SK-N-SH (cell line): ENCODE results near the gene TMIGD2.

Experiments
- EP300 ChIP-seq, 2 experiments: IDR thresholded peaks; 2 replicates each; pipeline versions ENCODE4 v1.4.0 to v1.6.1; 2012; ENCODE audit warnings: borderline replicate concordance in 1 of 2, low read depth in 1 of 2, low read length in 1 of 2
- EZH2phosphoT487 ChIP-seq: fragments of 200-600 bp; sonication (generic); IDR thresholded peaks from 2 replicates; pipeline ENCODE4 v1.6.1; 2017; ENCODE audit warnings: low read depth, mixed run types, mild to moderate bottlenecking, antibody characterized with exemption, moderate library complexity, borderline replicate concordance
- MXI1 ChIP-seq: IDR thresholded peaks from 2 replicates; pipeline ENCODE4 v1.6.1; 2012; ENCODE audit warnings: mild to moderate bottlenecking, low read depth, low read length, improper control_type of control experiment
- RCOR1 ChIP-seq: fragments of 150-350 bp; IDR thresholded peaks from 2 replicates; pipeline ENCODE4 v1.6.1; 2017; ENCODE audit warnings: antibody characterized with exemption, low read length
- RFX5 ChIP-seq: IDR thresholded peaks from 2 replicates; pipeline ENCODE4 v1.6.1; 2012; ENCODE audit warnings: mild to moderate bottlenecking, improper control_type of control experiment, low read length
- SIN3A ChIP-seq: IDR thresholded peaks from 2 replicates; pipeline ENCODE4 v1.6.1; 2012; ENCODE audit warnings: low read depth, mild to moderate bottlenecking, low read length, moderate library complexity, borderline replicate concordance
- TF ChIP-seq, protein P1 (sequence below): fragments of 200-600 bp; sonication (generic); IDR thresholded peaks from 2 replicates; pipeline ENCODE4 v1.6.1; 2017; ENCODE audit warnings: antibody characterized with exemption, mild to moderate bottlenecking, moderate library complexity
- TF ChIP-seq, protein P2 (sequence below): IDR thresholded peaks from 2 replicates; pipeline ENCODE4 v1.4.0; 2012; ENCODE audit warnings: low read depth

DNA sequence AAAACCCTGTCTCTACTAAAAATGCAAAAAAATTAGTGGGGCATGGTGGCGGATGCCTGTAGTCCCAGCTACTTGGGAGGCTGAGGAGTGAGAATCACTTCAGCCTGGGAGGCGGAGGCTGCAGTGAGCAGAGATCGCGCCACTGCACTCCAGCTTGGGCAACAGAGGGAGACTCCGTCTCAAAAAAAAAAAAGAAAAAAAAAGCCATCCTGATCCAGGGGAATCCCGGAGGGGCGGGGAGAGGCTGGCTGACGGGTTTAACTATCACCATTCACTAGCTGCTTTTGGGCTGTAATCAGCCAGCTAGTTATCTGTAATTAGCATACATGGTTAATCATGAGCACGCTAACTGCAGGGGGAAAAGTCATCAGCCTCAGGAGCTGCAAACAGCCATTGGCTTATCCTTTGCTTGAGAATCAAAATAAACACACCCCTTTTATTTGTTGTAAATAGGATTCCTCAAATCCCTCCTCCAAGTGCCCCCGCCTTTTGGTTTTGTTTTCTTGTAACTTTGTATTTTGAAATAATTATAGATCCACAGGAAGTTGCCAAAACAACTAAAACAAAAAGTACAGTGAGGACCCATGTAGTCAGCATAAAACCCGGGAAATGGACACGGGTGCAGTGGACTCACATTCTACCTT is 11.8 kb upstream of the TMIGD2 start:
- TF ChIP-seq MXI1 (no peak), RFX5 (no peak), SIN3A (no peak), EZH2phosphoT487 (no peak), RCOR1 (no peak), EP300 (IDR thresholded peaks at IDR 0.05; ENCODE audit: borderline replicate concordance in 1 of 2, low read depth in 1 of 2, low read length in 1 of 2) (no peak)
- TF ChIP-seq, protein P1, sequence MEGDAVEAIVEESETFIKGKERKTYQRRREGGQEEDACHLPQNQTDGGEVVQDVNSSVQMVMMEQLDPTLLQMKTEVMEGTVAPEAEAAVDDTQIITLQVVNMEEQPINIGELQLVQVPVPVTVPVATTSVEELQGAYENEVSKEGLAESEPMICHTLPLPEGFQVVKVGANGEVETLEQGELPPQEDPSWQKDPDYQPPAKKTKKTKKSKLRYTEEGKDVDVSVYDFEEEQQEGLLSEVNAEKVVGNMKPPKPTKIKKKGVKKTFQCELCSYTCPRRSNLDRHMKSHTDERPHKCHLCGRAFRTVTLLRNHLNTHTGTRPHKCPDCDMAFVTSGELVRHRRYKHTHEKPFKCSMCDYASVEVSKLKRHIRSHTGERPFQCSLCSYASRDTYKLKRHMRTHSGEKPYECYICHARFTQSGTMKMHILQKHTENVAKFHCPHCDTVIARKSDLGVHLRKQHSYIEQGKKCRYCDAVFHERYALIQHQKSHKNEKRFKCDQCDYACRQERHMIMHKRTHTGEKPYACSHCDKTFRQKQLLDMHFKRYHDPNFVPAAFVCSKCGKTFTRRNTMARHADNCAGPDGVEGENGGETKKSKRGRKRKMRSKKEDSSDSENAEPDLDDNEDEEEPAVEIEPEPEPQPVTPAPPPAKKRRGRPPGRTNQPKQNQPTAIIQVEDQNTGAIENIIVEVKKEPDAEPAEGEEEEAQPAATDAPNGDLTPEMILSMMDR = no peak
- TF ChIP-seq, protein P2, sequence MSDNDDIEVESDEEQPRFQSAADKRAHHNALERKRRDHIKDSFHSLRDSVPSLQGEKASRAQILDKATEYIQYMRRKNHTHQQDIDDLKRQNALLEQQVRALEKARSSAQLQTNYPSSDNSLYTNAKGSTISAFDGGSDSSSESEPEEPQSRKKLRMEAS = no peak
